HG02759 (cell line): ENCODE results near the gene PCID2.

Experiments
- ATAC-seq: cut with Tn5 transposase; IDR thresholded peaks from one replicate; pipeline ENCODE4 v1.9.1; 2021; ENCODE audit warnings: mild to moderate bottlenecking, moderate library complexity; ENCODE audit not compliant: unreplicated experiment

Gene PCID2

GRCh38 chr13:113220141-113220598, 11.7 kb upstream of the PCID2 start:
- ATAC-seq, result no peak

- no peak for ATAC-seq
These were observed 10.9 kb upstream of the PCID2 start for GRCh38 chr13:113219256-113219940.

GRCh38 chr13:113218586-113218985, 10.1 kb upstream of the PCID2 start:
- no peak for ATAC-seq

DNA sequence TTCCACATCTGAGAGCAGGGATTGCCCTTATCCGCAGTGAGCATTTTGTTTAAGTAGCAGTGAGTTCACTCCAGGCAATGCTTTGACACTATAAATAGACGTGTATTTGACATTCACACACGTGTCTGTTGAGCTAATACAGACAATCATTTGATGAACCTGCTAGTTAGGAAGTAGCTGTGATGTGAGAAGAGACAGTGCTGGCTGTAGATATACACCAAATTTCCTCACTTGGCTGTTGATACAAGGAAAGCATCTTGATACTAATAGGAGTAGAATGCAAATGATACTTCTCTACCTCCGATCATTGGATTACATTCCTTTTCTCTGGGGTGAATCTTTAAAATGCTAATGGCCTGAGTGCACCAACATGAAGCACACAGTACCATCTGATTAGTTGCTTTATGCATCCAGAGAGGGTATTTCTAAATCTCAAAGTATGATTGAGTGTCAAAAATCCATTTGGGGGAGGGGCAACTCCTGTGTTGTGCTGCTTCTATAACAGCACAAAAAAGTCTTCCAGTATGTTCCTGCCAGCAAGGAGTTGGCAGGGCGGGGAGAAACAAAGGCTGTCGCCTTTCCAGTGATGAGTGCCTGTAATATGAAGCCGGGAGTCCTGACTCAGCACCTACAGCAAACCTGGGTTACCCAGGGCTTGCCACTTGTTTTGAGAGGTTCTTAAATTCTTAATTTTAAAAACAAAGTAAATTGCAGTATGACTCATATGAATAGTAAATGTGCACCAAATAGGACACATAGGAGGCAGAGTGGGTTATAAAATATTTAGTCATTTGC, 8.0 kb upstream of the PCID2 start:
- no peak for ATAC-seq

DNA sequence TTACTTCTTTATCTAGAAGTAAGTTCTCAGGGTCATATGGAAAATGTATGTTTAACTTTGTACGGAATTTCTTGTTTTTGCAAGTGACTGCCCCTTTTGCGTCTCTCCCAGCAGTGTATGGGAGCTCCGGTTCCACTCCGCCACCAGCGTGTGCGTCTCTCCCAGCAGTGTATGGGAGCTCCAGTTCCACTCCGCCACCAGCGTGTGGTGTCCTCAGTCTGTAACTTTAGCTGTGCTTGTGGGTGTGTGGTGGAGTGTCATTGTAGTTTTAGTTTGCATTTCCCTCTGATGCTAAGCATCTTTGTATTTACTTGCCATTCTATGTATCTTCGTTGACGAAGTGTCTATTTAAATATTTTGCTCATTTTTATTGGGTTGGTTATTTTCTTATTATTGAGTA, 3.3 kb upstream of the PCID2 start:
- no peak for ATAC-seq

DNA sequence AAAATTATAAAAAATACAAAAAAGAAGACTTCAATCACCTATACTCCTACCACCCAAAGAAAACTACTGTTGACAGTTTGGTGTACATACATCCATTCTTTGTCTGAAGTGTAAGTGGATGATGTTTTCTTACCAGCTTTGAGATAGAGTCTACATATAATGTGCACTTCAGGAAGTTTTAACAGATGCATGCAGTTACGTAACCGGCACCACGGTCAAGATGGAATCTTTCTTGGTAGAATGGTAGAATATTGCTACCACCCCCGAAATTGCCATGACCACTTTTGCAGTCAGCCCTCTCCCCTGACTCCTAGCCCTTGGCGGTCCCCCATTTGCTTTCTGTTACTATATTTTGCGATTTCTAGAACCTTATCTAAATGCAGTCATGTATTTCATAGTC, 2.4 kb upstream of the PCID2 start:
- ATAC-seq, result no peak

DNA sequence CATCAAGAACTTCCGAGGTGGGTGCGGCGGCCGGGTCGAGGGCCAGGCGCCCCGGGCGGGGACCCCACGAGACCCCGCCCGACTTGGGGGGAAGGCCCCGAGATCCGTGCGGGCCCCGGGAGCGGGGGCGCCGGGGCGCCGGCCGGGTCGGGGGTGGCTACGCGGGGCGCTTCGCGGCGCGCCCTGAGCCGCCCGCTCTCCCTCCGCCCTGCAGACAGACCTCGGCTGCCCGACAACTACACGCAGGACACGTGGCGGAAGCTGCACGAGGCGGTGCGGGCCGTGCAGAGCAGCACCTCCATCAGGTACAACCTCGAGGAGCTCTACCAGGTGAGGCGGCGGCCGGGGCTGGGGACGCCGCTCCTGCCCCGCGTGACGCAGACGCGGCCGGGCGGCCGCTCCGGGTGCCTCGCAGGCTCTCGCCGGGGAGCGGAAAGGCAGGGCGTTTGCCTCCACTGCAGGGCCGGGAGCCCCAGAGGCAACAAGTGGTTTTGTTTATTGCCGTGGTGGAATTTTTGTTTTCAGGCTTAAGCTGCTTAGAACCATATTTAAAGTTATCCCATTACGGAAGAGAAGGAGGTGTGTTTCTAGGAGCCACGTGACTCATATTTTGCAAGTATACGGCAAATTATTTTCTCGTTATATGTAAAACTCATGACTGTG, 1.4 kb upstream of the PCID2 start:
- ATAC-seq, result peak; percentile 34

- ATAC-seq, result peak; percentile 45
These were observed 878 bp upstream of the PCID2 start, which contains the start of gene CUL4A for GRCh38 chr13:113209336-113209758. TSS of gene CUL4A (plus strand) at chr13:113209613. CDS start at chr13:113209628, 15 bp downstream.

- ATAC-seq, result peak; percentile 16
These were observed 514 bp downstream of the PCID2 start for GRCh38 chr13:113207890-113208420.

- ATAC-seq, result no peak
These were observed 1.0 kb downstream of the PCID2 start for GRCh38 chr13:113207460-113207859.

DNA sequence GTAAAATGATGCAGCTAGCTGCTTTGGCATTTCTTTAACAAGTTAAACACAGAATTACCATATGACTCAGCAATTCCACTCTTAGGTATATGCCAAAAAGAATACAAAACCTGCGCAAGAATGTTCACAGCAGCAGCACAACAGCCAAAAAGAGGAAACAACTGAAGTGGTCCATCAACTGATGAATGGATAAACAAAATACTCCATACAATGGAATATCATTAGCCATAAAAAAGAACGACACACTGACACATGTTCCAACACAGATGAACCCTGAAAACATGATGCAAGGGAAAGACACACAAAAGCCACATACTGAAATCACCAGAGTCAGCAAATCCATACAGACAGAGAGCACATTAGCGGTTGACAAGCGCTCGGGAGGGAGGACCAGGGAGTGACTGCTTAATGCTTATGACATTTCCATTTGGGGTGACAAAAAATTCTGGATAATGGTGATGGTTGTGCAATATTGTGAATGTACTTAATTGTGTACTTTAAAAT, 3.0 kb downstream of the PCID2 start:
- ATAC-seq, result no peak

DNA sequence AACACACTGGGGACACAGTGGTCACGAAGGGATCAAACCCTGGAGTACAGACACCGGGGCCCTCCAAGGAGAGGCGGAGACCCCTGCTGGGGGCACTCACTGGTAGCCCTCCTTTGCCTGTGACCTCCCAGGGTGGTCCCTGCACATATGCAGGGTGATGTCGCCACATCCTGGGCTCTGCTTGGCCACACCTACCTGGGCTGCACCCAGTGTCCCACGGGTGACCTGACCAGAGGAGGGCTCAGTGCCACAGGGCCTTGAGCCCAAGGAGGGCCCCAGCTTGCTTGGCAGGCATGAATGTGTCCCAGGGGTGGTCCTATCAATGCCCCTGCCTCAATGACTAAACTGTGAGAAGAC, 4.1 kb downstream of the PCID2 start:
- no peak for ATAC-seq

- ATAC-seq, result no peak
These were observed 4.7 kb downstream of the PCID2 start for GRCh38 chr13:113203507-113204377.

DNA sequence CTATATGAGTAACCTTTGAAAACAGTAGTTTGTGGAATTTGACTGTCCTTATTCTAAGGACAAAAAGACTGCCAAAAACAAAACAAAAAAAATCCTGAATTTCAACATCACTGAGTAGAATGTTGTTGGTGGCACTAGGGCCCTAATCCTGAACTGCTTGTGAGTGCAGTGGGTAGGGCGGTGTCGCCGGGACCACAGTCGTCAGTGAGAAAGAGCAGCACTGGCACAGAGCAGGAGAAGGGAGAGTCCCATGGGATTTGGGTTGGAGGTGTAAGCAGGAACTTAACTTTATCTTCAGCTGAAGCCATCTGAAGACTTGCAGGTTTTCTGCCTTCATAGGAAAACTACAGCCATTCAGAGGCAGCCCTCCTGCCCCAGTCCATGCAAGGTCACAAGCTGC, 5.6 kb downstream of the PCID2 start:
- no peak for ATAC-seq

DNA sequence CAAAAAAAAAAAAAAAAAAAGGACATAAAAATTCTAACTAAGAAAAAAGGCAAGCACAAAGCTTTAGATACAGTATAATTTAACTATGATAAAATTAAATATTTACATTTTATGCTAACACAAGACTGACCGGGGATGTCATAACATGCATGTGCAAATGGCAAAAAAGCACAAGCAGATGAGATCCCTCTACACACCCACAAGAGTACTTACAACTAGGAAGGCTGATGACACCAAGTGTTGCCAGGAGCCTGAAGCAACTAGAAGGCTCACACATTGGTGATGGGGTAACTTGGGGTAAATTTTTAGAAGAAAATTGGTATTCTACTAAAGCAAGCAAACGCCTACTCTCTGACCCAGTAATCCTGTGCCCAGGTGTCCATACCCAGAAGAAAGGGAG, 6.7 kb downstream of the PCID2 start:
- ATAC-seq, result no peak

DNA sequence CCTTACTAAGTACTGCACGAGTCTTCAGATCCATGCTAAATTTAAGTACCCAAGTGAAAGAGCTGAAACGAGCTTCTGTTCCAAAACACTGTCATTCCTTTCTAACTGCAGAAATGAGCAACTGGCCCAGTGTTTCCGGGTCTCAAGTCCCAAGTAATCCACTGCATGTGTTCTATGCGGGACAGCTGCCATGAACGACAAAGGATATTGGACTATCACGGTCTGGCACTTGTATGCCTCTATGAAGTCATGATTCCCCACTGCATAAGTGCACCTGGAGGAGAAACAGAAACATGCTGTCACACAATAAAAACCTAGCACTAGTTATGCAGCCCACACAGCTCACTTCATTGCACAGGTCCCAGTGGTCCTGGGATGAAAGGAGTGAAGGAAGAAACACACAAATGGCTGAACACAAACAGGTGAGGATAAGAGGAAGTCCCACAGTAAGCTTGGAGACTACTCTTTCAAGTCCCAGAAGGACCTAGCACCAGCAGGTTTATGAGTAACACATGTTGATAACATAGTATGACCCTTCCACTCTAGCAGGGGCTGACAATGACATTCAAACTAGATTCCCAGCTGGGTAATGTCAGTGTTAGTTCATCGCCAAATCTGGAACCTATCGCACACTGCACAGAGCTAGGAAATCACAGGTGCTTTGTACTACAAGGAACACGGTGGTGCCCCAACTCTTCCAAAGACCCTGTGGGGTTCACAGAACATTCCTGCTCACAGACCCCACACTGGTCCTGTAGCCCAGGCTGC, 11.3 kb downstream of the PCID2 start:
- no peak for ATAC-seq

GRCh38 chr13:113195360-113195759, 13.1 kb downstream of the PCID2 start:
- no peak for ATAC-seq

DNA sequence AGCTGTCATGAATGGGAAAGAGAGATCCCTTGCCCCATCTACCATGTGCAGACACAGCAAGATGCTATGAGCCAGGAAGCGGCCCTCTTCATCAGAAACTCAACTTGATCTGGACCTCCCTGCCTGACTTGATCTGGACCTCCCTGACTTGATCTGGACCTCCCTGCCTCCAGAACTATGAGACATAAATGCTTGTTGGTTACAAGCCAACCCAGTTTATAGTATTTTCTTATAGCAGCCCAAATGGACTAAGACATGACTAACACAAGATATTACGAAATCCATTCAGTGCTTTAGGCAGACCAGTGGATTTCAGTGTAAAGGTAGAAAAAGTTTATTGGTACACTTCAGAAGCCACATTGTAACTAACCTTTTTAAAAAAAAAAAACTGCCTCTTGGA, 15.6 kb downstream of the PCID2 start:
- no peak for ATAC-seq

DNA sequence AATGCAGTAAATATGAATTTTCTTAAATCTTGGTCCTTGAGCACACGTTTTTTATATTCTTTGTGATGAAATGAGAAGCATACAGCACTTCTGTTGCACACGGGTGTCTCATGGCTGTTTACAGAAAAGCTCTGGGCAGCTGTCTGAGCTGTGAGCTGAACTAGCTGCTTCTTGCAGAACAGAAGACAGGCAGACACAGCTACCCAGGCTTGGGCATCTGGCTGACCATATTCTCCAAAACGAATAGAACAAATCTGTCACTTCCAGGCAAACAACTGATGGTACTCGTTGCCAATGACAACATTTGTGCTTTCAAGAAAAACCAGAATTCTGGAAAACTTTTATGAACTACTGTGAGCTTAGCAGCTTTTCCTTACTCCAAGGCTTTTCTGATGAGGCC, 16.2 kb downstream of the PCID2 start:
- ATAC-seq, result no peak

- no peak for ATAC-seq
These were observed 18.3 kb downstream of the PCID2 start for GRCh38 chr13:113190181-113190580.
